Astrocyte (in vitro differentiated cells and primary cell): ENCODE results near the gene MPV17L.
"Not testable (repeated sequence)": the region's sequence is repeated elsewhere in the genome, so short reads cannot be mapped to it uniquely, and the experiment has no call there.

Experiments used
- EZH2 ChIP-seq: IDR thresholded peaks from 2 replicates; pipeline ENCODE4 v1.6.1; 2012; ENCODE audit warnings: mild to moderate bottlenecking, low read length, inconsistent platforms; ENCODE audit not compliant: insufficient read depth
- TF ChIP-seq, protein P1 (sequence below): IDR thresholded peaks from 2 replicates; pipeline ENCODE4 v1.5.1; 2011; ENCODE audit warnings: low read depth, mild to moderate bottlenecking, inconsistent platforms, low read length, moderate library complexity; ENCODE audit not compliant: insufficient read depth

GRCh38 chr16:15396509-15396829, 915 bp downstream of the MPV17L start:
- TF ChIP-seq, protein P1, sequence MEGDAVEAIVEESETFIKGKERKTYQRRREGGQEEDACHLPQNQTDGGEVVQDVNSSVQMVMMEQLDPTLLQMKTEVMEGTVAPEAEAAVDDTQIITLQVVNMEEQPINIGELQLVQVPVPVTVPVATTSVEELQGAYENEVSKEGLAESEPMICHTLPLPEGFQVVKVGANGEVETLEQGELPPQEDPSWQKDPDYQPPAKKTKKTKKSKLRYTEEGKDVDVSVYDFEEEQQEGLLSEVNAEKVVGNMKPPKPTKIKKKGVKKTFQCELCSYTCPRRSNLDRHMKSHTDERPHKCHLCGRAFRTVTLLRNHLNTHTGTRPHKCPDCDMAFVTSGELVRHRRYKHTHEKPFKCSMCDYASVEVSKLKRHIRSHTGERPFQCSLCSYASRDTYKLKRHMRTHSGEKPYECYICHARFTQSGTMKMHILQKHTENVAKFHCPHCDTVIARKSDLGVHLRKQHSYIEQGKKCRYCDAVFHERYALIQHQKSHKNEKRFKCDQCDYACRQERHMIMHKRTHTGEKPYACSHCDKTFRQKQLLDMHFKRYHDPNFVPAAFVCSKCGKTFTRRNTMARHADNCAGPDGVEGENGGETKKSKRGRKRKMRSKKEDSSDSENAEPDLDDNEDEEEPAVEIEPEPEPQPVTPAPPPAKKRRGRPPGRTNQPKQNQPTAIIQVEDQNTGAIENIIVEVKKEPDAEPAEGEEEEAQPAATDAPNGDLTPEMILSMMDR: not testable (repeated sequence)
- not testable (repeated sequence) for TF ChIP-seq EZH2
